GM21619 (cell line): ENCODE results near the gene KRTAP10-2.

Experiments
- ATAC-seq: cut with Tn5 transposase; IDR thresholded peaks from one replicate; pipeline ENCODE4 v1.9.1; 2021; ENCODE audit not compliant: unreplicated experiment

The KRTAP10-2 gene

DNA sequence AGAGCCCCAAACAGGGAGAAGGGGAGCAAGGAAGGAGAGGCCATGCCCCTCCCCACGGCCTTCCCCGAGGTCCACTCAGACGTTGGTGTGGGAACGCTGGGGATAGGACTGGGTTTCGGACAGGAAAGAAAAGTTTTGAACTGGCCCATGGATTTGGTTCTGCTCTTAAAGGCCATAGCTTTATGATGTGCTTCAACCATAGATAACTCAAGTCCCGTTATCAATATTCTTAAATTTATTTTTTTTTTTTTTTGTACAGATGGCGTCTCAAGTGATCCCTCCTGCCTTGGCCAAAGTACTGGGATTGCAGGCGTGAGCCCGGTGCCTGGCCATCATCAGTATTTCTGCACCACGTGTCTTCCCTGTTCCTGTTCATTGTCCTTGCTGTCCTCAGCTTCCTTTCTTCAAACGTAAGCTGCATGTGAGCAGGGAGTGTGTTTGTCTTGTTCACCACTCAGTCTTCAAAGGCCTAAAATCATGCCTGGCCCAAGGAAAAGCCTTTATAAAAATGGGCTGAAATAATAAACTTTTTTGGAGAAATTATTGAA is 10.5 kb downstream of the KRTAP10-2 start:
- ATAC-seq, result no peak

DNA sequence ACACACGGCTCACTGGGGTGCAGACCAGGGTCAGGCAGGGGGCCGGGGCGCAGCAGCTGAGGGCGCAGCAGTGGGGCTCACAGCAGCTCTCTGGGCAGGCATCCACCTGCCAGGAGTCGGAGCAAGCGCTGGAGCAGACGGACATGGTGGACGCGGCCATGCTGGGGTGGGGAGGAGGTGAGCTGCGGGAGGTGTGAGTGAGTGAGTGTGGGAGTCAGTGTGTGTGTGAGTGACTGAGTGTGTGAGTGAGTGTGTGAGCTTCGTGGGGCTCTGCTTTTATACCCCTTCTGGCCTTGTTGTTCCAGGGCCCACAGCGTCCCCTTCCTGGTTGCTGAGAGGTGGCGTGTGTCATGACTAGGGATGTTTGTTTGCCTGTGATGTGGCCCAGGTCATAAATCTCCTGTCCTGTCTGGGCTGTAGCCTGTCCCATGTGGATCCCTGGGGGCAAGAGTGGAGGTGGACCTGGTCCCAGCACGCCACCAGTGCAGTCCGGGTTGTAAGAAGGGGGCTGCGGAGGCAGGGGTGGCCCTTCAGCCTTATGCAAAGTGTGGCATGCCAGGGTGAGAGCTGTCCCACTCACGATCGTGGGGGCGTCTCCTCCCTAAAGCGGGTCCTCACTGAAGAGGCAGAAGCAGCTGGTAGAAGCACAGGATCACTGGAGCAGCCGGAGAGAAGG is 11.2 kb downstream of the KRTAP10-2 start, which contains the start of gene KRTAP10-1:
Gene KRTAP10-1 (minus strand): TSS at position 205 of the 676 bp plus-strand sequence. CDS start 45 bp downstream, at position 160.
- no peak for ATAC-seq

DNA sequence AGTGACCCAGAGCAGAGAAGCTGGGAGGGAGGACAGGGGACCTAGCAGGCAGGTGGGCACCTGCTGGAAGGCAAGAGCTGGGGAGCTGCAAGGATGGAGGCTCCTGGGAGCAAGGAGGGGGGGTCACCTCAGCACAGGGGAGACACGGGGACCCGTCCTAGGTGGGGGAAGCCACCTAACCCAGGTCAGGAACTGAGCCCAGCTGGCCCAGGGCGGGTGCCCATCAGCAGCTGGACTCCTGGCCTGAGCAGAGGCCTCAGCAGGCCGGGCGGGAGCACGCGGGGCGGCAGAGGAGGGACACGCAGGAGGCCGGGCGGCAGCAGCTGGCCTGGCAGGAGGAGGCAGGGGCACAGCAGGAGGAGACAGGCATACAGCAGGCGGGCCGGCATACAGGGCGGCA is 12.3 kb downstream of the KRTAP10-2 start:
- ATAC-seq, result no peak

DNA sequence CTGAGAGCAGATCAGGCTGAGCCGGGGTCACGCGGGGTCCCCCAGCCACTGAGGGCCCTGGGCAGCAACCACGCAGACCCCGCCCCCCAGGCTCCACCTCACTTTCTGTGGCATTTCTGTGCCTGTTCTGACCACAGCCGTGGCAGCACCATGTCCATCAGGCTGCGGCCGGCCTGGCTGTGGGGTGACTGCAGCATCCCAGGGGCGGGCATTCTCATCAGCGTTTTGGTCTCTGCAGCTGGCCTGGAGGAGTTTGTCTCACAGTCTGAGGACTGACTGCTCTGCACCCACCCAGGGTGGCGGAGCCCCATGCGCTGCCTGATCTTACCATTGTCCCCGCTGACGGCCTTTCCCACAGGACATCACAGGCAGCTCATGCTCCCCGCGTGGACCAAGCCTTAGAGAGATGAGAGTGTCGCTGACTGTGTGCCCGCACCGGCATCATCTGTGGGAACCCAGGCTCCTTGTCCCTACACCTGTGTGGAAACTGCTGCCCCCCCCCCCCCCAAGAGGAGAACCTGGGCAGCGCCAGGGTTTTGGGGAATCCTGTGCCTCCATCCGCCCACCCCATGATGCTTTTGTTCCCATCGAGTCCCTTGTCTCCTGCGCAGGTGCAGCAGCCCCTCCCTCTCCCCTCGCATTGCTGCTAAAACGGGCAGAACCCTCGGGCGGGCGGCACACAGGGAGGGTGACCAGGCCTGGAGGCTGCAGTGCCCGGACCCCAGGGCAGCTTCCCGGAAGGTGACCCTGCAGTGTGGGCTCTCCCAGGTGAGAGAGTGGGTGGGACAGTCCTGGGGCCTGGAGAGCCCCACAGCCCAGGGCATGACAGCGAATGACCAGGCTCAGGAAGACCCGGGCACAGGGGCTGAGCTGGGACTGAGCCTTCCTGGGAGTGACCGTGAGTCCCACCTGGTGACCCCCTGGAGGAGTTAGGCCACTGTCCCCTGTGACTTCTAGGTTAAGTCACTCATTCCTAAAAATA is 13.1 kb downstream of the KRTAP10-2 start:
- no peak for ATAC-seq

DNA sequence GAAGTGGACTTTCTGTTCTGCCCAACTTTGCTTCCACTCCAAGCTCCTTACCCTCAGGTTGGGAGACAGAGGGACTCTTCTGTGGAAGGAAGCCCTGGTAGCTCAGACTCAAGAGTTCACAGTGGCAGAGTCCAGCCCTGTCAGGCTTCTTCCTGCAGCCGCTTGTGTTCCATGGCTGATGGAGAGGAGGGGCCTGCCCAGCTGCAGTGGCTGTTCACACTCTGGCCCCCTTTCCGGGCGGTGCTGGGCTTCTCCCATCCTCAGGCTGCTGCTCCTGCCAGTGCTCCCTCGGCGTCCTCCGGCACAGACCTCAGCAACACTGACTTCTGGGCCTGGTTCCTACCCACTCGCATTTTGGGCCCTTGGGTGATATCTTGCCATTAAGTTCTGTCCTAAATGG is 15.3 kb downstream of the KRTAP10-2 start:
- ATAC-seq, result no peak

DNA sequence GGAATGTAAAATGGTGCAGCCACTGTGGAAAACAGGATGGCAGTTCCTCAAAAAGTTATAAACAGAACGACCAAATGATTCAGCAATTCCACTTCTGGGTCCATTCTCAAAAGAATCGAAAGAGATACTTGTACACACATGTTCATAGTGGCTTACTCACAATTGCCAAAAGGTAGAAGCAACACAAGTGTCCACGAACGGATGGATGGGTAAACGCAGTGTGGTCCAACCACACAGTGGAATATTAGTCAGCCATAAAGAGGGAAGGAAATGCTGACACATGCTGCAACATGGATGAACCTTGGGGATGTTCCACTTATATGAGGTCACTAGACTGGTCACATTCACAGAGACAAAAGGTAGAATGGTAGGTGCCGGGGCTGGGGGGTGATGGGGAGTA is 16.6 kb downstream of the KRTAP10-2 start:
- no peak for ATAC-seq

DNA sequence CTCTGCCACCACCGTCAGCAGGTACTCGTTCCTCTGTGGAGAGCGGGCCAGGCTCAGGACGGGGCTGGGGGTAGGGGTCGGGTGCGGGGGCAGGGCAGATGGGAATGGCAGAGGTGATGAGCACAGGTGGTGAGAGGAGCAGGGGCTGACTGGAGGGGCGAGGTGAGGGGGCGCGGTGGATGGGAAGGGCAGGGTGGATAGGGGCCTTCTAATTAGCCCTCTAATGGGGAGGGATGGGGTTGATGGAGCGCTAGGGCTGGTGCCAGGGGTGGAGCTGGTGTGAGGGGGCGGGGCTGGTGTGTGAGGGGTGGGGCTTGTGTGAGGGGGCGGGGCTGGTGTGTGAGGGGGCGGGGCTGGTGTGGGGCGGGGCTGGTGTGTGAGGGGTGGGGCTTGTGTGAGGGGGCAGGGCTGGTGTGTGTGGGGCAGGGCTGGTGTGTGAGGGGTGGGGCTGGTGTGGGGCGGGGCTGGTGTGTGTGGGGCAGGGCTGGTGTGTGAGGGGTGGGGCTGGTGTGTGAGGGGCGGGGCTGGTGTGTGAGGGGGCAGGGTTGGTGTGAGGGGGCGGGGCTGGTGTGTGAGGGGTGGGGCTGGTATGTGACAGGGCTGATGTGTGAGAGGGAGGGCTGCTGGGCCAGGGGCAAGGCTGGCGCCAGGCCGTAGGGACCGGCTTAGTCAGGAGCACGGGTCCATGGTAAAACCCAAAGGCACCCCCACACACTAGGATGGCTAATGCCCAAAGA is 17.2 kb downstream of the KRTAP10-2 start:
- ATAC-seq, result no peak

DNA sequence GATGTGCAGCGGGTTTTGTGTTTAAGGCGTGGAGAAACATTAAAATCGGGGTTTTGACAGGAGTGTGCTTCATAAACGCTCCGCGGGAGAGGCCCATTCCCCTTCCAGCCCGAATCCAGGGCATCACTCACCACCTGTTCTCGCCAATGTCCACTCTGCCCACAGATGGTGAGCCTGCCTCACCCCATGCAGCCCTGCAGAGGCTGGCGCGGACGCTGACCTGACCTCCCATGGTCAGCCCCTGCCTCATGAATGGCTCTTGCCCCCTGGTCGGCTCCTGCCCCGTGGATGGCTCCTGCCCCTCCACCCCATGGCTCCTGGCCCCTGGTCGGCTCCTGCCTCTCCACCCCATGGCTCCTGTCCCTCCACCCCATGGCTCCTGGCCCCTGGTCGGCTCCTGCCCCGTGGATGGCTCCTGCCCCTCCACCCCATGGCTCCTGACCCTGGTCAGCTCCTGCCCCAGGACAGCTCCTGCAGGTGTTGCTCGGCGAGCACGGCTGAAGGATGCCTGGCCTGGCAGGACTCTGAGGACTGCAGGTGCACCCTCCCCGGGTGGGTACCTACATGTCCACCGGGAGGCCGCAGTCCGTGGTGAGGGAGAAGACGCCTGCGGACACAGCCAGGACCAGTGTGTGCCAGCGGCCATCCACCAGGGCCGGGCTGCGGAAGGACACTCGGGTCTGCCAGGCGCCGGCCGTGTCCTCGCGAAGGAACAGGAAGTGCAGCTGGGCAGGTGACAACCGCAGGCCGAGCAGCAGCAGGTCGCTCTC is 18.0 kb downstream of the KRTAP10-2 start:
- ATAC-seq, result no peak

DNA sequence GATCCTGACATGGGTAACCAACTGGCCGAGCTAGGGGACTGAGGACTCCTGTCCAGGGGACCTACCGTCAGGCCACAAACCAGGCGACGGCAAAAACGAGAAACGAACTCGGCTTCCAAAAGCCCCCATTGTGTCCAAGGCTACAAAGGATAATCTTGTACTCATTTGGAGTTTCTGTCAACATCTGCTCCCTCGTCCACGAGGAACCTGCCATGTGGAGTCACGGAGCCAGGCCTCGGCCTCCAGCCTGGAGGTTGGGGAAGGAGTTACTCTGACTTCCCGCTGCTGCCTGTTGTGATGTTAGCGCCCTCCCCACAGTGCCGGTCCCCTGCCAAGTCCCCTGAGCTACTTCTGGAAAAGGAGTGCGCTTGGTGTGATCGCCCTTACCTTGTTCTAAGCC is 18.6 kb downstream of the KRTAP10-2 start:
- ATAC-seq, result no peak

DNA sequence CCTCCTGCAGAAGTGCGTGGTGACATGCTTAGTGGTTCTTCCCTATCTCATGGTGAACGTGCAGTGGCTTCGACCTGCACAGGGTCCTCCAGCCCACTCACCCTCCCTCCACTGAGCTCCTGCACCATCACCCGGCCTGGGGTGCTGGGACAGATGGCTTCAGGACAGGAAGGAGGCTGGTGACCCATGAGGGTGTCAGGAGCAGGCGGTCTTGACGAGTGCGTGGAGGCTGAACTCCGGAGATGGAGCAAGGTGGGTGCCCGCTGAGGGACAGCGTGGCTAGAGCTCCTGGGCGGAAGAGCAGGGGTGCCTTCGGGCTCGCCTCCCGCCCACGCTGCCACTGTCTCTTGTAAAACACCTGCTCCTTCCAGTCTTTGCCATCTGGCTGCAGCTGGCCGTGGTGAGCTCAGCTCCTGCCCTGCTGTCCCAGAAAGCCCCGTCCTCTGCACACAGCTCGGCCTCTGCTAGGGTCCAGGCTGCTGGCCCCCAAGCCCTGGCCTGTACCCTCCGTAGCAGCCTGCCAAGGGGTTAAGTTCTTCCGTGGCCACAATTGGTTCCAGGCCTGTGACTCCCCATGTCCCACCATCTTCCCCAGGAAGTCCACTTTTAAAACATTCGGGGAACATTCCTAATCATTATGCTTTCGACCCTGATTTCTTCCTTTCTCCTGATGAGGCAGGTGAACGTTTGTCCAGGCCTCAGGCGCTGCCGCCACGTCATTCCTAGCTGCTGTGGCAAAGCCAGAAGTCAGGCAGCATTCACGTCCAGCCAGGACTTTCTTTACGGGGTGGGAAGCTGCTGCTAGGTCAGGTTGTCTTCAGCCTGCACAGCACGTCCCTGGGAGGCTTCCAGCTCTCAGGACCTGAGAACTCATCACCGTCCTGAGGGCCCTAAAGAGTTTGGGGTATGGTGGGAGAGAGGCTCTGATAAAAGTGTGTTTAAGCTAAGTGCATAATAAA is 19.4 kb downstream of the KRTAP10-2 start:
- ATAC-seq, result no peak

DNA sequence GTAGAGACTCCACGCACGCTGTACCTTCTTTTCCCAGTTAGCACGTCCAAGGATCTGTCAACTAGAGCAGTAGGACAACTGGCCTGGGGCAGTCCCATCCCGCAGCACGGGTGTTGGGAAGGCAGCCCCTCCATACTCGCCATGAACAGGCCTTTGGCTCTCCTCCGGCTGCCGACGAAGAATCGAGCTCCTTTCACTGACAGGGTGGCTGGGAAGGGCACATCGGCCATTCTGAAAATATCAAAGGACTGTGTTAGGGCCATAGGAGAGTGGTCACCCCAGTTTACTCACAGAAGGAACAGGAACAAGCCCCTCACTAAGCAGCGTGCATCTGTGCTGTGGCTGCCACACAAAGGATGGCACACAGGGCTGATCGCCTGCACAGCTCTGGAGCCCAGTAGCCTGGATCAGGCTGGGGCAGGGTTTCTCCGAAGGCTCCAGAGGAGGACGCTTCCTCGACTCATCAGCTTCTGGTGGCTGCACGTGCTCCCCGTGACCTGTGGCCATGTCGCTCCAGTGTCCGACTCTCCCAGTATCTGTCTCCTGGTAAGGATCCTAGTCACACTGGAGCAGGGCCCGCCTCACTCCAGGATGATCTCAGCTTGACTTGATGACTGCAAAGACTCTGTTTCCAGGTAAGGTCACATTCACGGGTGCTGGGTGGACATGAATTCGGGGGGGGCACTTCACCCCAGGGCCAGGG is 20.3 kb downstream of the KRTAP10-2 start:
- no peak for ATAC-seq

DNA sequence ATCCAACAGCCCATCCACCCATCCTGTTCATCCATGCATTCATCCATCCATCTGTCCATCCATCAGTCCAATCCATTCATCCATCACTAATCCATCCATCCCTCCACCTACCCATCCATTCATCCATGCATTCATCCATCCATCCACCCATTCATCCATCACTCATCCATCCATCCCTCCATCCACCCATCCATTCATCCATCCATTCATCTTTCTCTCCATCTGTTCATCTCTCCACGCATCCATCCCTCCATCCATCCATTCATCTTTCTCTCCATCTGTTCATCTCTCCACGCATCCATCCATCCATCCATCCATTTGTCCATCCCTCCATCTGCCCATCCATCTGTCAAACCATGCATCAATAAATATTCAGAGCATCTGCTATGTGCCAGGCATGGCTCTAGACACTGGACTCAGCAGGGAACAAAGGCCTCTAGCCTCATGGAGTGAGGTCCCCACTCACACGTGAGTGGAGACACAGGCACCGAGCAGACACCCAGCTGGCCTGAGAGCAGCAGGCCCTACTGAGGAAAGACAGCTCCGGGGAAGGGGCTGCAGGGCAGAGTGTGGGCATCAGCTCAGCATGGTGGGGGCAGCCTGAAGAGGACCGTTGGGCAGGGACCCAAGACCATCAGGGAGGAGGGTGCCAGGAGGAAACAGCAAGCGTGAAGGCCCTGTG is 20.9 kb downstream of the KRTAP10-2 start:
- ATAC-seq, result no peak

DNA sequence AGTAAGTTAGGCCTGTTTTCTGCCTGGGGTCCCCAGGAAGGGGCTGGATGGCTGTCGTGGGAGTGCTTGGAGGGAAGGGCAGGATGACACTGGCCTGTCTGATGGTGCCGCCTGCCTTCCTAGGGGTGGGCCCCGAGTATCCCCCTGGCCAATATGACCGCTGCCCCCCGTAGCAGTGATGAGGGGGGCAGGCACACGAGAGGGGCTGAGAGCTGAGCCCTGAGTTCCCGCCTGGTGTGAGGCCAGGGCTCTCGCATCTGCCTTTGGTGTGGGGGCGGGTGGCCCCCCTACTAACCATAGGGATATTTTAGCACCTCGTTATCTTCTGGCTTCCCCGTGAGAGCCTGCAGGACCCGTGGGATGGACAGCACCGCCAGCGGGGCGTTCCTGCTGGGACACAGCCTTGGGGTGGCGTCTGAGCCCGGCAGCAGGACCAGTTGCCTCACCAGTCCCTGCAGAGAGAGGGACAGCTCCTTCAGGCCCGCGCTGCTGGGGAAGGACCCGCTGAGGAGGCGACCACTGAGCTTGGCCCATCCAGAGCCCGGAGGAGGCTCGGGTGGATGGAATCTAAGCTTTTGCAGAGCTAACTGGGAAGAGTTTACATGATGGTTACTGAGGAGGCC is 21.7 kb downstream of the KRTAP10-2 start:
- no peak for ATAC-seq

DNA sequence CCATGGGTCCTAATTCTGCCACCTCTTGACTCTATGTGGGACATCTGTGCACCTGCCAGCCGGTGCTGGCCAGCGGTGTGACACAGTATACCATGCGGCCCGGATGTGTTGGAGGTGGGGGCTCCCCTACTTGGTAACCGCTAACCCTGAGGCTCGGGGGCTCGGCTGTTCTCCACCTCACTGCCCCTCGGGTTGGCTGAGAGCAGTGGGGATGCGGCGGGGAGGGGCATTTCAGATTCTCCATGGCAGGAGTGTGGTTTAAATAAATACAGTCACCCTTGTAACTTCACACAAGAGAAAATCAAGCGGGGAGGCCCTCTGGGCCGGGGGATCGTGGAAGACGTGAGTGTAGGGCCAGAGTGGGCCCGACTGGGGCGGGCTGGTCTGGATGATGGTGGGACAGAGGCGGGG is 22.3 kb downstream of the KRTAP10-2 start:
- ATAC-seq, result no peak

DNA sequence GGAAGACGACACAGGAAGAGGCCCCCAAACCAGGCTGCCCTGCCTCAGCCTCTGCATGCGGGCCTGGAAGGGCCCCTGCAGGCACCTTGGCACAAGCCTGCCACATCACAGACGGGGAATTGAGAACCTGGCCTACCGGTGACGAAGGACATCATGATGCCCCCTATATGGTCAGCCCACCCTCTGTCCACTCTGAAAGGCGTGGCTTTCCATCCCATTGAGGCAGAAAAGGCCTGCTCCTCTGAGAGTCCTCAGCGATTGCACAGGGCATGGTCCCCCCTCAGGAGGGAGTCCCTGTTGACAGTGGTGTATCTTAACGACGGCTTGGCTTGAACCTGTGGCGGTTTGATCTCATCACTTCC is 22.7 kb downstream of the KRTAP10-2 start:
- ATAC-seq, result no peak

DNA sequence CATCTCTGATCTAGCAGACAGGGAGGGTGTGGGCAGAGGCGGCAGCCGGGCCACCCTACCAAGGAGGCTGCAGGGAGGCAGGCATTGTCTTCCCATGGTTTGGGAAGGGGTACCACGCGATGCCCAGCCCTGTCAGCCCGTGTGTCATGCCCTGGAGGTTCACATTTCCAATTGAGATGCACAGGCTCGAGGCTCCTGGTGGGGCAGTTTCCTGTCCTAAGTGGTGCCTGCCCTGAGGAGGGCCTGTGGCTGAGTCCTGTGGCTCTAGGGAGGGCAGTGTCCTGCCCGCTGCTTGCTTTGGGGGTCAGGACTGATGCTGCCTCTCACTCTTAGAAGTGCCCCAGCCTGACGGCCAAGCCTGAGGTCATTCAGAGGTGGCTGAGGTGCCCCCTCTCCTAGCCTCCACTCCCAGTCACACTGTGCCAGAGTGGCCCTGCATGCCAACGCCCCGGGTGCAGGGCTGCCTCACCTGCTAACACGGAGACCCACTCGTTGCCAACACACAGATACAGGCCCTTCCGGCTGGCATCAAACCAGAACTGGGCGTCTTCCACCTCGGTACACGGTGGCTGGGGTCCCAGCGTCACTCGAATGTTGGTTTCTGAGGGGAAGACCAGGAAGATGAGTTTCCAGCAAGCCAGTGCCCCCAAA is 23.2 kb downstream of the KRTAP10-2 start:
- no peak for ATAC-seq
